Immature natural killer cell (primary cell): ENCODE results near the gene TMIGD1. TPM values are rescaled to one million over a fixed set of nuclear protein-coding genes. Genes with fewer than 3 reads are reported as not detected.
A peak's percentile ranks its signal among the peaks of the same experiment; 100 is the strongest.

Experiments
- DNase-seq, 3 donors: peaks; one replicate each; pipeline ENCODE4 v3.0.0; 2022; ENCODE audit warnings: mixed read lengths in 1 of 3
- H3K27ac Mint-ChIP-seq, 6 donors: one replicate each; pipeline ENCODE4 v1.8.0; 2020; ENCODE audit warnings: mixed read lengths in 6 of 6, mild to moderate bottlenecking in 5 of 6, inconsistent platforms in 4 of 6, moderate library complexity in 3 of 6
- H3K27me3 Mint-ChIP-seq, 3 donors: one replicate each; pipeline ENCODE4 v1.8.0; 2020 to 2021; ENCODE audit warnings: low read depth in 3 of 3, mild to moderate bottlenecking in 3 of 3, mixed read lengths in 3 of 3, moderate library complexity in 3 of 3, inconsistent platforms in 1 of 3
- H3K36me3 Mint-ChIP-seq, 3 donors: one replicate each; pipeline ENCODE4 v1.8.0; 2020; ENCODE audit warnings: mixed read lengths in 3 of 3, inconsistent platforms in 2 of 3, mild to moderate bottlenecking in 2 of 3
- H3K4me1 Mint-ChIP-seq, 2 donors: one replicate each; pipeline ENCODE4 v1.8.0; 2020; ENCODE audit warnings: inconsistent platforms in 2 of 2, mild to moderate bottlenecking in 2 of 2, mixed read lengths in 2 of 2, moderate library complexity in 1 of 2
- H3K4me3 Mint-ChIP-seq, 5 donors: one replicate each; pipeline ENCODE4 v1.8.0; 2020; ENCODE audit warnings: mild to moderate bottlenecking in 5 of 5, mixed read lengths in 5 of 5, inconsistent platforms in 3 of 5, moderate library complexity in 3 of 5
- H3K9me3 Mint-ChIP-seq, 6 donors: one replicate each; pipeline ENCODE4 v1.8.0; 2020; ENCODE audit warnings: mild to moderate bottlenecking in 6 of 6, mixed read lengths in 6 of 6, inconsistent platforms in 4 of 6, moderate library complexity in 3 of 6
- polyA plus RNA-seq, 3 donors: library from polyadenylated mRNA; unstranded; fragments of 300-500 nt; fragmentation: Illumina TruSeq; gene quantifications; one replicate each; pipeline ENCODE4 v1.2.3, GENCODE V29; 2021

The TMIGD1 gene
- polyA plus RNA-seq, 3 donors from 2014 or later, result not detected

DNA sequence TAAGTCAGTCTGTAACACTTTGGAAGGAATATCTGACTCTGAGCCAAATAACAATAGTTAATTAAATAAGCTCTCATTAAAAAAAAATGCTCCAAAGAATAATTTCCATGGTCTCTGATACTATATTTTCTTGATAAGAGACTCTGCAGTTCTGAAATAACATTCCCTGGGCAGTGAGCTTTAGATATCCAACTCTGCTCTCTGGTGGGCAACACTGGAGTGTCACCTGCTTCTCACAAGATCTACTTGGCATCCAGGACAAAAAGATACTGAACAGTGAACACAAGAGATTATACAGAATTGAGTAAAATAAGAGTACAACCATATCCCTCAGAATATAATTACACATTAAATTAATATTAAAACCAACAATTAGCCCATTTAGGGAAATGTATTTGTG, 55.8 kb downstream of the TMIGD1 start:
- peak in 1 of 3 donors; percentile 8 for DNase-seq
- no peaks in the 10 kb centered on the region for H3K27me3 Mint-ChIP-seq
- H3K36me3 Mint-ChIP-seq, result peaks cover 20 to 28% (median 23%) of the 10 kb centered on the region in 3 donors
- no peak overlapping the region for H3K4me3 Mint-ChIP-seq
- H3K9me3 Mint-ChIP-seq, result no peaks in the 10 kb centered on the region
- H3K27ac Mint-ChIP-seq, result peak overlapping the region in 1 of 6 donors; percentile 31
- peaks cover 6 to 14% of the 10 kb centered on the region in 2 donors for H3K4me1 Mint-ChIP-seq

DNA sequence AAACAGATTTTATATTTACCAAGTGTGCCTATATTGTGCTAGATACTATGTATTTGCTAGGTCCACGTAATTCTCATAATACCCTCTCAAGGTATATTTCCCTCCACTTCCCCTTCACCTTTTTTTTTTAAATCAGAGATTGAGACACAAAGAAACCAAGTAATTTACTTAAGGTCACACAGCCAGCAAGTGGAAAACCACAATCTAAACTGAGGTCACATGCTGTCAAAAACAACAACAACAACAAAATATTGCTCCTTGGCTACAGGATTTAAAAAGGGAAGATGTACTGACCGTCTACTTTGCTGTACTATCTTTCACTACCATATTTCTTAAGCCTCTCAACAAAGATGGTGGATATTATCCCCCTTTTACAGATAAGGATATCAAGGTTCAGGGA, 57.9 kb downstream of the TMIGD1 start:
- H3K4me1 Mint-ChIP-seq, result peaks cover 6 to 14% of the 10 kb centered on the region in 2 donors
- H3K36me3 Mint-ChIP-seq, result peaks cover 28 to 44% (median 36%) of the 10 kb centered on the region in 3 donors
- no peaks in the 10 kb centered on the region for H3K27me3 Mint-ChIP-seq
- no peak for DNase-seq
- no peaks in the 10 kb centered on the region for H3K9me3 Mint-ChIP-seq
- H3K4me3 Mint-ChIP-seq, result no peak overlapping the region
- no peak overlapping the region for H3K27ac Mint-ChIP-seq

DNA sequence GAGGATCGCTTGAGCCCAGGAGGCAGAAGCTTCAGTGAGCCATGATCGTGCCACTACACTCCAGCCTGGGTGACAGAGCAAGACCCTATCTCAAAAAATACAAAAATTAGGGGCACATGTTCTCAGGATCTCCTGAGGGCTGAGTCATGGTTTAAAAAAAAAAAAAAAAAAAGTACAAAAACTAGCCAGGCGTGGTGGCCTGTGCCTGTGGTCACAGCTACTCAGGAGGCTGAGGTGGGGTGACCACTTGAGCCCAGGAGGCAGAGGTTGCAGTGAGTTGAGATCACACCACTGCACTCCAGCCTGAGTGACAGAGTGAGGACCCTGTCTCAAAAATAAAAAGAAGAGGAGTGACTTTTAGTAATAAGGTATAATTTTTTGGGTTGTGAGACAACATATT, 59.0 kb downstream of the TMIGD1 start:
- Mint-ChIP-seq H3K36me3 (peaks cover 29 to 44% (median 43%) of the 10 kb centered on the region in 3 donors), H3K4me1 (peaks cover 5 to 14% of the 10 kb centered on the region in 2 donors), H3K9me3 (no peaks in the 10 kb centered on the region), H3K27ac (no peak overlapping the region), H3K4me3 (no peak overlapping the region), H3K27me3 (no peaks in the 10 kb centered on the region)
- no peak for DNase-seq

DNA sequence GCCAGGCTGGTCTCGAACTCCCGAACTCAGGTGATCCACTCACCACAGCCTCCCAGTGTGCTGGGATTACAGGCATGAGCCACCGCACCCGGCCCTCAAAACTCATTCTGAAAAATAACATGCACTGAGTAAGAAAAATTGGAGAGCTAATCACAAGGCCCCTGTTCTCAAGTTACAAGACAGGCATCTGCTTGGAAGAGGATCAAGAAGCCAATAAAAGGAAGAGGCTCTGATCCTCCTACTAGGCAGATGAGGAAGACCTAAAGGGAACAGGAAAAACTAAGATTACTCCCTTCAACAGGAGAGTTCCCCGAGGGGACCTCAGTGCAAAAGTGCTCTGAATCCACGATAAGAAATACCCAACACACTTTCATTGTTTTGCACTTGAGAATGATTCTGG, 60.5 kb downstream of the TMIGD1 start:
- Mint-ChIP-seq H3K9me3 (no peaks in the 10 kb centered on the region), H3K4me1 (peaks cover 5 to 14% of the 10 kb centered on the region in 2 donors), H3K4me3 (no peak overlapping the region), H3K36me3 (peaks cover 29 to 46% (median 40%) of the 10 kb centered on the region in 3 donors), H3K27ac (no peak overlapping the region), H3K27me3 (no peaks in the 10 kb centered on the region)
- DNase-seq, result no peak

DNA sequence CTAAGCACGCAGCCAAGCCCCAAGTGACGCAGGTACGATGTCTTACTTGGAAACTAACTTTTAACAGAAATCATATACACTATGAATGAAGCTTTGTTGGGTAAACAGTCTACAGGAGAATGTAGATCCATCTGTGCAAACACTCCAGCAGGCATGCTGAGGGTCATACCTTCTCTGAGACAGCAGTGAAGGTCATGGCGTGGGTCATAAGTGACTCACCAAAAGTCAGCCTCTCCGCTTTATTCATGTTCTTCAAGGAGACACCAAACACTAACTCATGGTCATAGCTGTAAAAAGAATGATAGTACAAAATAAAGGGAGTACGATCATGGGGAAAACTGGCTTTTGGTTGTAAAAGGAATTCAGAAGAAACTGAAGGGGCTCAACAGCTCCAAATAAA, 62.8 kb downstream of the TMIGD1 start:
- Mint-ChIP-seq H3K36me3 (peaks cover 39 to 63% (median 44%) of the 10 kb centered on the region in 3 donors), H3K27me3 (no peaks in the 10 kb centered on the region), H3K9me3 (no peaks in the 10 kb centered on the region), H3K27ac (no peak overlapping the region), H3K4me3 (no peak overlapping the region), H3K4me1 (peaks cover 5 to 7% of the 10 kb centered on the region in 2 donors)
- no peak for DNase-seq

DNA sequence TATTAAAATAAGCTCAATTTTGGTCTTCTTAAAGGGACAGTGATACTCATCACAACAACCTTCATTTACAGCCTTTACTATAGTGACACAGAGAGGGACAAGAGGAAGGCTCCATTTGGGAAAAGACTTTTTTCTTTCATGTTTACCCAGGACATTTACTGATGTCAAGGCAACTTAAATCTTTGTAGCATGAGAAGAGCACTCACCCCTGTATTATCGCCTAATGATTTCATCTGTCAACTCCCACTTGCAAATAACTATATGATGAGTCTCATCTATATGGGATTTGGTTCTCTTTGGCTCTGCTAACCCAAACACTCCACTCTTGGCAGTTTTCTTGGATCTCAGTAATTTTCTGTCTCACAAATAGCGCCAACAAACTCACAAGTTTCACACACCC, 66.2 kb downstream of the TMIGD1 start:
- no peak overlapping the region for H3K27ac Mint-ChIP-seq
- no peaks in the 10 kb centered on the region for H3K9me3 Mint-ChIP-seq
- H3K36me3 Mint-ChIP-seq, result peaks cover 32 to 67% (median 44%) of the 10 kb centered on the region in 3 donors
- H3K4me1 Mint-ChIP-seq, result no peaks in the 10 kb centered on the region
- H3K27me3 Mint-ChIP-seq, result no peaks in the 10 kb centered on the region
- no peak overlapping the region for H3K4me3 Mint-ChIP-seq
- DNase-seq, result no peak

Other genes starting within 250 kb of the TMIGD1 start
- gene NSRP1, start 217.2 kb downstream of the TMIGD1 start, polyA plus RNA-seq, result 10 to 100 TPM in 2 of 3 donors, 1 to 10 TPM in 1; 5.0 to 38.8 (median 14.3) TPM
- under 1 TPM in 2 of 3 donors, not detected in 1; 0.12 to 0.34 TPM for gene SLC6A4, start 98.4 kb downstream of the TMIGD1 start, polyA plus RNA-seq
- gene BLMH, start 42.1 kb downstream of the TMIGD1 start, polyA plus RNA-seq, result 10 to 100 TPM; 17.2 to 31.3 (median 27.5) TPM
- gene CPD, start 44.9 kb upstream of the TMIGD1 start, polyA plus RNA-seq, result 10 to 100 TPM; 22.0 to 37.4 (median 24.8) TPM
- 10 to 100 TPM; 28.1 to 56.8 (median 52.5) TPM for gene GOSR1, start 143.4 kb upstream of the TMIGD1 start, polyA plus RNA-seq